Endothelial cell of umbilical vein (primary cell): ENCODE results near the gene PCDHA8. TPM values are rescaled to one million over a fixed set of nuclear protein-coding genes. Genes with fewer than 3 reads are reported as not detected.
"Not testable (repeated sequence)": the region's sequence is repeated elsewhere in the genome, so short reads cannot be mapped to it uniquely, and the experiment has no call there.

Source experiments
- BruUV-seq: library from RNA; stranded (reverse); fragments of 400-500 nt; replicated peaks from 2 replicates; lab custom pipeline; 2021; lab: Mats Ljungman, UMichigan
- CTCF ChIA-PET: fragments of 300-600, 350-600 bp; sonication (Branson Sonifier 250); formaldehyde crosslinking; loops from one replicate; lab custom pipeline; 2021; ENCODE audit warnings: antibody characterized with exemption, inconsistent platforms; lab: Charles Lee
- POLR2A ChIA-PET: fragments of 300-600, 350-600 bp; sonication (Branson Sonifier 250); formaldehyde crosslinking; loops from one replicate; lab custom pipeline; 2021; ENCODE audit warnings: antibody characterized with exemption, inconsistent platforms; lab: Charles Lee
- DNase-seq: peaks from one replicate; pipeline ENCODE4 v3.0.0-alpha.2; 2011; ENCODE audit warnings: low read depth, low spot score
- FAIRE-seq: peaks from 2 replicates; lab custom pipeline; 2011; peaks lifted over from hg19 to GRCh38; lab: Jason Lieb, UNC
- H2AFZ ChIP-seq: 2 replicates; pipeline ENCODE4 v1.6.0; 2012; ENCODE audit warnings: low read depth, low read length, control low read depth, inconsistent platforms
- H3K27ac ChIP-seq: 2 replicates; pipeline ENCODE4 v1.5.1; 2011; ENCODE audit warnings: low read depth, mild to moderate bottlenecking, control low read depth, low read length, moderate library complexity; ENCODE audit not compliant: insufficient read depth
- H3K27me3 ChIP-seq, 2 experiments: 2 replicates each; pipeline versions ENCODE4 v1.6.0 to v1.6.1; 2011; ENCODE audit warnings: low read length in 2 of 2, mixed read lengths in 1 of 2; ENCODE audit not compliant: control insufficient read depth in 2 of 2, insufficient read depth in 2 of 2
- H3K36me3 ChIP-seq, 2 experiments: 2 replicates in 1 of 2; 3 replicates in 1 of 2; pipeline ENCODE4 v1.5.1; 2011; ENCODE audit warnings: low read length in 2 of 2, mild to moderate bottlenecking in 1 of 2, moderate library complexity in 1 of 2; ENCODE audit not compliant: control insufficient read depth in 2 of 2, insufficient read depth in 2 of 2; ENCODE audit errors: extremely low read depth in 1 of 2
- H3K4me1 ChIP-seq: 3 replicates; pipeline ENCODE4 v1.5.1; 2011; ENCODE audit warnings: mild to moderate bottlenecking, low read length; ENCODE audit not compliant: control insufficient read depth, insufficient read depth; ENCODE audit errors: extremely low read depth
- H3K4me2 ChIP-seq: 2 replicates; pipeline ENCODE4 v1.6.1; 2011; ENCODE audit warnings: low read length, control low read depth, mixed read lengths; ENCODE audit not compliant: insufficient read depth
- H3K4me3 ChIP-seq, 3 experiments: fragments of 200-600 bp in 1 of 3; sonication (generic), shearing (Covaris generic) in 1 of 3; replicated peaks in 1 of 3; 2 replicates each; pipeline ENCODE4 v1.5.1; 2011 to 2016; ENCODE audit warnings: control low read depth in 3 of 3, low read length in 3 of 3, mild to moderate bottlenecking in 2 of 3, inconsistent platforms in 1 of 3, low read depth in 1 of 3, moderate library complexity in 1 of 3; ENCODE audit not compliant: insufficient read depth in 1 of 3
- H3K79me2 ChIP-seq: 2 replicates; pipeline ENCODE4 v1.6.0; 2012; ENCODE audit warnings: low read length, inconsistent platforms; ENCODE audit not compliant: control insufficient read depth, insufficient read depth
- H3K9ac ChIP-seq: replicated peaks from 2 replicates; pipeline ENCODE3; 2011; ENCODE audit warnings: low read length, control low read depth; ENCODE audit not compliant: insufficient read depth; ENCODE audit errors: extremely low read depth
- H3K9me1 ChIP-seq: replicated peaks from 3 replicates; pipeline ENCODE4 v1.6.0; 2011; ENCODE audit warnings: mild to moderate bottlenecking, low read length; ENCODE audit not compliant: control insufficient read depth, insufficient read depth; ENCODE audit errors: extremely low read depth
- H3K9me3 ChIP-seq: replicated peaks from 2 replicates; pipeline ENCODE4 v1.5.1; 2012; ENCODE audit warnings: low read length, inconsistent platforms; ENCODE audit not compliant: control insufficient read depth, insufficient read depth
- H4K20me1 ChIP-seq: replicated peaks from 2 replicates; pipeline ENCODE3; 2011; ENCODE audit warnings: mild to moderate bottlenecking, low read length; ENCODE audit not compliant: control insufficient read depth, insufficient read depth; ENCODE audit errors: extremely low read depth
- FOS ChIP-seq: IDR thresholded peaks from 2 replicates; pipeline ENCODE4 v1.6.1; 2011; ENCODE audit warnings: mild to moderate bottlenecking, low read length, moderate library complexity, borderline replicate concordance; ENCODE audit not compliant: insufficient read depth
- GATA2 ChIP-seq: IDR thresholded peaks from 2 replicates; pipeline ENCODE4 v1.7.0; 2011; ENCODE audit warnings: low read depth, mild to moderate bottlenecking, moderate library complexity, mixed read lengths, low read length; ENCODE audit not compliant: insufficient read length, insufficient read depth
- JUN ChIP-seq: IDR thresholded peaks from 2 replicates; pipeline ENCODE4 v1.6.1; 2011; ENCODE audit warnings: borderline replicate concordance, low read depth; ENCODE audit not compliant: insufficient read length, insufficient read depth
- MYC ChIP-seq: IDR thresholded peaks from one replicate; pipeline ENCODE4 v1.6.1; 2011; ENCODE audit warnings: mild to moderate bottlenecking, low read depth, low read length
- POLR2A ChIP-seq: IDR thresholded peaks from 2 replicates; pipeline ENCODE4 v1.6.1; 2012; ENCODE audit warnings: low read depth, mild to moderate bottlenecking, control low read depth, low read length
- POLR2AphosphoS5 ChIP-seq: IDR thresholded peaks from 2 replicates; pipeline ENCODE4 v1.6.1; 2012; ENCODE audit warnings: low read depth, mild to moderate bottlenecking, control low read depth, low read length, moderate library complexity; ENCODE audit not compliant: insufficient read depth
- dilution Hi-C: fragments of 300-500 bp; cut with MboI; formaldehyde crosslinking; loops from one replicate; pipeline ENCODE4 v1.15.0; 2019; ENCODE audit warnings: low sequenced_read_pairs; ENCODE audit not compliant: extremely low pct_ligation_motif_present
- intact Hi-C: fragments of 100-400 bp; cut with micrococcal nuclease; formaldehyde crosslinking; loops from one replicate; pipeline ENCODE4 v1.10.0; 2022
- polyA plus RNA-seq, 4 experiments: library from polyadenylated mRNA; depleted of rRNA in 3 of 4; stranded (reverse) in 3 of 4; unstranded in 1 of 4; fragments of >200 nt; gene quantifications; 2 replicates each; pipeline versions ENCODE4 v1.2.1 to v1.2.3, GENCODE V29; 2011 to 2012; ENCODE audit warnings: missing spikeins in 1 of 4
- total RNA-seq: library from RNA; stranded (reverse); gene quantifications from 2 replicates; pipeline ENCODE4 v1.2.3, GENCODE V29; 2021
- TF ChIP-seq, protein P1 (sequence below): IDR thresholded peaks from 2 replicates; pipeline ENCODE4 v1.6.1; 2011; ENCODE audit not compliant: insufficient read depth, insufficient read length
- TF ChIP-seq, protein P2 (sequence below), 2 donors: IDR thresholded peaks; 1 replicate in 1 of 2; 2 replicates in 1 of 2; pipeline ENCODE4 v1.5.1; 2011; ENCODE audit warnings: low read length in 2 of 2, mild to moderate bottlenecking in 2 of 2, moderate library complexity in 2 of 2, control low read depth in 1 of 2, inconsistent platforms in 1 of 2, low read depth in 1 of 2; ENCODE audit not compliant: insufficient read depth in 1 of 2; ENCODE audit errors: extremely low read depth in 1 of 2

The PCDHA8 gene
- total and polyA plus RNA-seq, 2 donors (not counting 3 experiments of a cell fraction or from before 2014, with no cell fraction given) = not detected

DNA sequence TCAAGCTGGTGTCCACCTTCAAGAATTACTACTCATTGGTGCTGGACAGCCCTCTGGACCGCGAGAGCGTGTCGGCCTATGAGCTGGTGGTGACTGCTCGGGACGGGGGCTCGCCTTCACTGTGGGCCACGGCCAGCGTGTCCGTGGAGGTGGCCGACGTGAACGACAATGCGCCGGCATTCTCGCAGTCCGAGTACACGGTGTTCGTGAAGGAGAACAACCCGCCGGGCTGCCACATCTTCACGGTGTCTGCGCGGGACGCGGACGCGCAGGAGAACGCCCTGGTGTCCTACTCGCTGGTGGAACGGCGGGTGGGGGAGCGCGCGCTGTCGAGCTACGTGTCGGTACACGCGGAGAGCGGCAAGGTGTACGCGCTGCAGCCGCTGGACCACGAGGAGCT is 38.6 kb upstream of the PCDHA8 start:
- CTCF ChIA-PET, H3K4me1 ChIP-seq, intact Hi-C loops, H3K9me3 ChIP-seq, H3K4me2 ChIP-seq, H3K36me3 ChIP-seq, H4K20me1 ChIP-seq, H3K27ac ChIP-seq, H3K79me2 ChIP-seq, H3K27me3 ChIP-seq, dilution Hi-C loops, FAIRE-seq, POLR2A ChIA-PET, DNase-seq, H3K9ac ChIP-seq, H3K4me3 ChIP-seq, H3K9me1 ChIP-seq, BruUV-seq, H2AFZ ChIP-seq: not testable (repeated sequence)

GRCh38 chr5:140802781-140803271 is 38.2 kb upstream of the PCDHA8 start:
- Histone ChIP-seq H3K27me3 (no peaks in the 10 kb centered on the region), H3K36me3 (no peaks in the 10 kb centered on the region), H3K4me2 (no peak overlapping the region), H4K20me1 (no peaks in the 10 kb centered on the region), H3K9me3 (no peaks in the 10 kb centered on the region), H3K4me3 (no peak overlapping the region), H3K9me1 (no peaks in the 10 kb centered on the region), H3K4me1 (no peaks in the 10 kb centered on the region), H3K27ac (no peak overlapping the region), H2AFZ (no peak overlapping the region), H3K9ac (no peak overlapping the region), H3K79me2 (no peaks in the 10 kb centered on the region)
- dilution Hi-C loops (no loop called here), intact Hi-C loops (no loop called here)
- ChIA-PET POLR2A (no interaction called here), CTCF (no interaction called here)
- no peak for DNase-seq
- FAIRE-seq = no peak
- no peak for TF ChIP-seq GATA2
- TF ChIP-seq FOS = no peak
- TF ChIP-seq JUN = no peak
- TF ChIP-seq, protein P1, sequence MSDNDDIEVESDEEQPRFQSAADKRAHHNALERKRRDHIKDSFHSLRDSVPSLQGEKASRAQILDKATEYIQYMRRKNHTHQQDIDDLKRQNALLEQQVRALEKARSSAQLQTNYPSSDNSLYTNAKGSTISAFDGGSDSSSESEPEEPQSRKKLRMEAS = no peak
- TF ChIP-seq POLR2AphosphoS5 = no peak
- TF ChIP-seq POLR2A = no peak
- TF ChIP-seq, protein P2, sequence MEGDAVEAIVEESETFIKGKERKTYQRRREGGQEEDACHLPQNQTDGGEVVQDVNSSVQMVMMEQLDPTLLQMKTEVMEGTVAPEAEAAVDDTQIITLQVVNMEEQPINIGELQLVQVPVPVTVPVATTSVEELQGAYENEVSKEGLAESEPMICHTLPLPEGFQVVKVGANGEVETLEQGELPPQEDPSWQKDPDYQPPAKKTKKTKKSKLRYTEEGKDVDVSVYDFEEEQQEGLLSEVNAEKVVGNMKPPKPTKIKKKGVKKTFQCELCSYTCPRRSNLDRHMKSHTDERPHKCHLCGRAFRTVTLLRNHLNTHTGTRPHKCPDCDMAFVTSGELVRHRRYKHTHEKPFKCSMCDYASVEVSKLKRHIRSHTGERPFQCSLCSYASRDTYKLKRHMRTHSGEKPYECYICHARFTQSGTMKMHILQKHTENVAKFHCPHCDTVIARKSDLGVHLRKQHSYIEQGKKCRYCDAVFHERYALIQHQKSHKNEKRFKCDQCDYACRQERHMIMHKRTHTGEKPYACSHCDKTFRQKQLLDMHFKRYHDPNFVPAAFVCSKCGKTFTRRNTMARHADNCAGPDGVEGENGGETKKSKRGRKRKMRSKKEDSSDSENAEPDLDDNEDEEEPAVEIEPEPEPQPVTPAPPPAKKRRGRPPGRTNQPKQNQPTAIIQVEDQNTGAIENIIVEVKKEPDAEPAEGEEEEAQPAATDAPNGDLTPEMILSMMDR (IDR thresholded peaks at IDR 0.05; ENCODE audit: extremely low read depth in 1 of 2, insufficient read depth in 1 of 2, low read depth in 1 of 2, low read length in 2 of 2) = no peak
- TF ChIP-seq MYC = no peak
- no TSS peak for BruUV-seq
